Hepatocyte (in vitro differentiated cells): ENCODE data around the gene NFKB2. TPM values are rescaled to one million over a fixed set of nuclear protein-coding genes. Genes with fewer than 3 reads are reported as not detected.

Source experiments
- DNase-seq: peaks from one replicate; pipeline ENCODE4 v3.0.0-alpha.2; 2016; ENCODE audit warnings: low spot score
- H2AFZ ChIP-seq: fragments of 200-600 bp; sonication (generic); 2 replicates; pipeline ENCODE4 v1.6.0; 2016; ENCODE audit warnings: antibody characterized with exemption, mild to moderate bottlenecking
- H3K27ac ChIP-seq: fragments of 200-600 bp; sonication (generic); 2 replicates; pipeline ENCODE4 v1.5.1; 2016; ENCODE audit warnings: mild to moderate bottlenecking
- H3K27me3 ChIP-seq: fragments of 200-600 bp; sonication (generic); 2 replicates; pipeline ENCODE4 v1.6.1; 2016
- H3K36me3 ChIP-seq: fragments of 200-600 bp; sonication (generic); replicated peaks from 2 replicates; pipeline ENCODE4 v1.5.1; 2016; ENCODE audit warnings: low read depth; ENCODE audit not compliant: insufficient read depth
- H3K4me1 ChIP-seq: fragments of 200-600 bp; sonication (generic); 2 replicates; pipeline ENCODE4 v1.5.1; 2016; ENCODE audit warnings: mild to moderate bottlenecking, moderate library complexity; ENCODE audit not compliant: insufficient read depth
- H3K4me2 ChIP-seq: fragments of 200-600 bp; sonication (generic); 2 replicates; pipeline ENCODE4 v1.6.0; 2016
- H3K4me3 ChIP-seq: fragments of 200-600 bp; sonication (generic); 2 replicates; pipeline ENCODE4 v1.5.1; 2016; ENCODE audit warnings: mild to moderate bottlenecking
- H3K79me2 ChIP-seq: fragments of 200-600 bp; sonication (generic); 2 replicates; pipeline ENCODE4 v1.6.0; 2017; ENCODE audit warnings: mild to moderate bottlenecking
- H3K9me2 ChIP-seq: fragments of 200-600 bp; sonication (generic); replicated peaks from 2 replicates; pipeline ENCODE4 v1.6.0; 2017; ENCODE audit warnings: mild to moderate bottlenecking; ENCODE audit not compliant: insufficient read depth
- H3K9me3 ChIP-seq: fragments of 200-600 bp; sonication (generic); 2 replicates; pipeline ENCODE4 v1.5.1; 2016; ENCODE audit warnings: low read depth, mild to moderate bottlenecking
- H4K20me1 ChIP-seq: fragments of 200-600 bp; sonication (generic); 2 replicates; pipeline ENCODE4 v1.6.0; 2016; ENCODE audit warnings: mild to moderate bottlenecking; ENCODE audit not compliant: insufficient read depth, poor library complexity, severe bottlenecking
- CTCF ChIP-seq: fragments of 200-600 bp; sonication (generic); IDR thresholded peaks from 2 replicates; pipeline ENCODE4 v1.5.1; 2016; ENCODE audit warnings: antibody characterized with exemption, mild to moderate bottlenecking; ENCODE audit not compliant: poor library complexity
- EZH2 ChIP-seq: fragments of 200-600 bp; sonication (generic); IDR thresholded peaks from 2 replicates; pipeline ENCODE4 v1.6.1; 2016; ENCODE audit warnings: antibody characterized with exemption, mild to moderate bottlenecking, borderline replicate concordance
- EZH2phosphoT487 ChIP-seq: fragments of 200-600 bp; sonication (generic); IDR thresholded peaks from one replicate; pipeline ENCODE4 v1.6.1; 2018; ENCODE audit warnings: antibody characterized with exemption, mild to moderate bottlenecking, low read depth, moderate library complexity; ENCODE audit not compliant: unreplicated experiment, severe bottlenecking
- WGBS: methylation state at CpG from one replicate; pipeline ENCODE4 v1.1.6; 2016; ENCODE audit warnings: low lambda C conversion rate; ENCODE audit errors: missing lambda C conversion rate; 5-methylcytosine and 5-hydroxymethylcytosine counted together
- polyA plus RNA-seq: library from polyadenylated mRNA; unstranded; fragments of >200 nt; fragmentation: Nextera tagmentation; extraction: Ambion mirVana; gene quantifications from 2 replicates; pipeline ENCODE4 v1.2.1, GENCODE V29; 2016
- total RNA-seq: library from RNA; depleted of rRNA; stranded (reverse); fragments of >200 nt; gene quantifications from 2 replicates; pipeline ENCODE4 v1.2.3, GENCODE V29; 2014

Gene NFKB2
- total and polyA plus RNA-seq, 2 experiments from 2014 or later = 23.2 to 27.4 TPM

- no peaks in the 10 kb centered on the region for H3K27me3 ChIP-seq
- no peaks in the 10 kb centered on the region for H3K9me3 ChIP-seq
- peak; percentile 94 for DNase-seq
- H3K4me1 ChIP-seq = peaks cover 16% of the 10 kb centered on the region
- no peak for TF ChIP-seq EZH2phosphoT487
- peak; percentile 98 for TF ChIP-seq CTCF
- H3K4me2 ChIP-seq = peak overlapping the region; percentile 97
- no peaks in the 10 kb centered on the region for H3K9me2 ChIP-seq
- no peaks in the 10 kb centered on the region for H4K20me1 ChIP-seq
- peak overlapping the region; percentile 92 for H3K27ac ChIP-seq
- WGBS = 7% methylated on average over 55 of the region's 72 CpGs
- H3K4me3 ChIP-seq = peak overlapping the region; percentile 84
- H3K36me3 ChIP-seq = no peaks in the 10 kb centered on the region
- peaks cover 11% of the 10 kb centered on the region for H3K79me2 ChIP-seq
- H2AFZ ChIP-seq = peak overlapping the region; percentile 35
Measured at GRCh38 chr10:102399217-102400021, 3.9 kb downstream of the NFKB2 start.

- WGBS = 98% methylated on average over 17 of the region's 17 CpGs
- Histone ChIP-seq H3K9me3 (no peaks in the 10 kb centered on the region), H3K36me3 (no peaks in the 10 kb centered on the region), H3K27me3 (no peaks in the 10 kb centered on the region), H3K79me2 (peaks cover 11% of the 10 kb centered on the region), H3K4me3 (no peak overlapping the region), H3K4me1 (peaks cover 16% of the 10 kb centered on the region), H3K4me2 (peak overlapping the region; percentile 97), H2AFZ (no peak overlapping the region), H3K27ac (peak overlapping the region; percentile 57), H3K9me2 (no peaks in the 10 kb centered on the region), H4K20me1 (no peaks in the 10 kb centered on the region)
- TF ChIP-seq EZH2phosphoT487 = no peak
- TF ChIP-seq CTCF = no peak
- no peak for TF ChIP-seq EZH2
- DNase-seq = no peak
Measured at GRCh38 chr10:102400076-102400475, 4.6 kb downstream of the NFKB2 start.

GRCh38 chr10:102400598-102401341, 5.3 kb downstream of the NFKB2 start:
- no peak overlapping the region for H3K27ac ChIP-seq
- no peak for TF ChIP-seq CTCF
- TF ChIP-seq EZH2 = no peak
- TF ChIP-seq EZH2phosphoT487 = no peak
- no peak overlapping the region for H3K4me2 ChIP-seq
- no peaks in the 10 kb centered on the region for H3K9me2 ChIP-seq
- no peak overlapping the region for H3K4me3 ChIP-seq
- 96% methylated on average over 20 of the region's 22 CpGs for WGBS
- DNase-seq = no peak
- no peak overlapping the region for H2AFZ ChIP-seq
- no peaks in the 10 kb centered on the region for H4K20me1 ChIP-seq
- H3K4me1 ChIP-seq = peaks cover 16% of the 10 kb centered on the region
- no peaks in the 10 kb centered on the region for H3K9me3 ChIP-seq
- peaks cover 11% of the 10 kb centered on the region for H3K79me2 ChIP-seq
- H3K36me3 ChIP-seq = no peaks in the 10 kb centered on the region
- no peaks in the 10 kb centered on the region for H3K27me3 ChIP-seq
